HG03460 (cell line): ENCODE measurements around the gene ADGRV1.
"Not testable (repeated sequence)": the region's sequence is repeated elsewhere in the genome, so short reads cannot be mapped to it uniquely, and the experiment has no call there.

ENCODE experiments used
- ATAC-seq: cut with Tn5 transposase; IDR thresholded peaks from one replicate; pipeline ENCODE4 v1.9.1; 2021; ENCODE audit not compliant: unreplicated experiment

ADGRV1 gene

GRCh38 chr5:90549223-90549622, 9.4 kb upstream of the ADGRV1 start:
- ATAC-seq = no peak

- no peak for ATAC-seq
Observed at GRCh38 chr5:90549729-90550275, 8.8 kb upstream of the ADGRV1 start.

GRCh38 chr5:90550963-90551362, 7.6 kb upstream of the ADGRV1 start:
- no peak for ATAC-seq

GRCh38 chr5:90551376-90551775, 7.2 kb upstream of the ADGRV1 start:
- ATAC-seq = no peak

GRCh38 chr5:90553711-90554110, 4.9 kb upstream of the ADGRV1 start:
- no peak for ATAC-seq

GRCh38 chr5:90554358-90555006, 4.1 kb upstream of the ADGRV1 start:
- no peak for ATAC-seq

GRCh38 chr5:90555666-90556065, 2.9 kb upstream of the ADGRV1 start:
- ATAC-seq = no peak

GRCh38 chr5:90557391-90557790, 1.2 kb upstream of the ADGRV1 start:
- ATAC-seq = no peak

GRCh38 chr5:90557871-90558270, 726 bp upstream of the ADGRV1 start:
- ATAC-seq = no peak

- ATAC-seq = no peak
Observed at GRCh38 chr5:90560771-90561170, 2.2 kb downstream of the ADGRV1 start.

GRCh38 chr5:90561766-90562165, 3.2 kb downstream of the ADGRV1 start:
- no peak for ATAC-seq

- no peak for ATAC-seq
Observed at GRCh38 chr5:90562341-90562740, 3.7 kb downstream of the ADGRV1 start.

- no peak for ATAC-seq
Observed at GRCh38 chr5:90563108-90563507, 4.5 kb downstream of the ADGRV1 start.

GRCh38 chr5:90565491-90565890, 6.9 kb downstream of the ADGRV1 start:
- ATAC-seq = no peak

GRCh38 chr5:90569084-90569483, 10.5 kb downstream of the ADGRV1 start:
- no peak for ATAC-seq

- ATAC-seq = no peak
Observed at GRCh38 chr5:90570034-90570433, 11.4 kb downstream of the ADGRV1 start.

- no peak for ATAC-seq
Observed at GRCh38 chr5:90571147-90571773, 12.7 kb downstream of the ADGRV1 start.

GRCh38 chr5:90575712-90576111, 17.1 kb downstream of the ADGRV1 start:
- ATAC-seq = no peak

- not testable (repeated sequence) for ATAC-seq
Observed at GRCh38 chr5:90576566-90576965, 18.0 kb downstream of the ADGRV1 start.

- ATAC-seq = not testable (repeated sequence)
Observed at GRCh38 chr5:90579905-90580304, 21.3 kb downstream of the ADGRV1 start.

GRCh38 chr5:90581956-90582355, 23.4 kb downstream of the ADGRV1 start:
- ATAC-seq = no peak

GRCh38 chr5:90585337-90585986, 26.9 kb downstream of the ADGRV1 start:
- no peak for ATAC-seq
